Measurements from ENCODE around the gene CYTH2.
"Not testable (repeated sequence)": the region's sequence is repeated elsewhere in the genome, so short reads cannot be mapped to it uniquely, and the experiment has no call there.

CYTH2 gene

GRCh38 chr19:48518207-48518606, 49.0 kb downstream of the CYTH2 start:
- in situ Hi-C loops (cut with HindIII; ENCODE audit: low pct_ligation_motif_present, low sequenced_read_pairs): no loop called here
- no peak for DNase-seq
- no peaks in the 10 kb centered on the region for H3K36me3 ChIP-seq (replicated peaks)

GRCh38 chr19:48519426-48519825, 50.3 kb downstream of the CYTH2 start:
- H3K27ac ChIP-seq; H3K36me3 ChIP-seq (replicated peaks); DNase-seq; H3K27me3 ChIP-seq (replicated peaks); in situ Hi-C loops (cut with HindIII; ENCODE audit: low pct_ligation_motif_present, low sequenced_read_pairs); H3K4me3 ChIP-seq (ENCODE audit: low read depth, low read length): not testable (repeated sequence)

More at GRCh38 chr19:48518207-48518606, 49.0 kb downstream of the CYTH2 start:
- H3K27me3 ChIP-seq (replicated peaks): no peaks in the 10 kb centered on the region
- H3K4me3 ChIP-seq (ENCODE audit: low read depth, low read length): no peak overlapping the region
- TF ChIP-seq CTCF (IDR thresholded peaks at IDR 0.05; ENCODE audit: low read depth, low read length, missing control alignments): no peak
- H3K27ac ChIP-seq: no peak overlapping the region

GRCh38 chr19:48520134-48520533, 51.0 kb downstream of the CYTH2 start:
- no peak overlapping the region for H3K4me3 ChIP-seq (ENCODE audit: low read depth, low read length)
- no peak for TF ChIP-seq CTCF (IDR thresholded peaks at IDR 0.05; ENCODE audit: low read depth, low read length, missing control alignments)
- H3K36me3 ChIP-seq (replicated peaks): no peaks in the 10 kb centered on the region
- DNase-seq: no peak
- no peak overlapping the region for H3K27ac ChIP-seq
- H3K27me3 ChIP-seq (replicated peaks): no peaks in the 10 kb centered on the region
- in situ Hi-C loops (cut with HindIII; ENCODE audit: low pct_ligation_motif_present, low sequenced_read_pairs): no loop called here

- Histone ChIP-seq H3K4me3 (ENCODE audit: low read depth, low read length) (no peak overlapping the region), H3K27ac (no peak overlapping the region), H3K36me3 (replicated peaks) (no peaks in the 10 kb centered on the region), H3K27me3 (replicated peaks) (no peaks in the 10 kb centered on the region)
- no peak for TF ChIP-seq CTCF (IDR thresholded peaks at IDR 0.05; ENCODE audit: low read depth, low read length, missing control alignments)
- in situ Hi-C loops (cut with HindIII; ENCODE audit: low pct_ligation_motif_present, low sequenced_read_pairs): no loop called here
- no peak for DNase-seq
Measured at GRCh38 chr19:48524221-48524620, 55.1 kb downstream of the CYTH2 start.

GRCh38 chr19:48524732-48525131, 55.6 kb downstream of the CYTH2 start:
- Histone ChIP-seq H3K27me3 (replicated peaks) (no peaks in the 10 kb centered on the region), H3K27ac (no peak overlapping the region), H3K4me3 (ENCODE audit: low read depth, low read length) (no peak overlapping the region), H3K36me3 (replicated peaks) (no peaks in the 10 kb centered on the region)
- in situ Hi-C loops (cut with HindIII; ENCODE audit: low pct_ligation_motif_present, low sequenced_read_pairs): no loop called here
- DNase-seq: no peak
- no peak for TF ChIP-seq CTCF (IDR thresholded peaks at IDR 0.05; ENCODE audit: low read depth, low read length, missing control alignments)

- no peak overlapping the region for H3K27ac ChIP-seq
- H3K36me3 ChIP-seq (replicated peaks): no peaks in the 10 kb centered on the region
- TF ChIP-seq CTCF (IDR thresholded peaks at IDR 0.05; ENCODE audit: low read depth, low read length, missing control alignments): no peak
- in situ Hi-C loops (cut with HindIII; ENCODE audit: low pct_ligation_motif_present, low sequenced_read_pairs): no loop called here
- H3K4me3 ChIP-seq (ENCODE audit: low read depth, low read length): no peak overlapping the region
- DNase-seq: no peak
- H3K27me3 ChIP-seq (replicated peaks): no peaks in the 10 kb centered on the region
Measured at GRCh38 chr19:48529156-48529555, 60.0 kb downstream of the CYTH2 start.
